GM12874 (cell line): ENCODE measurements around the gene FCRLB.

ENCODE experiments used
- CTCF ChIP-seq: IDR thresholded peaks from 2 replicates; pipeline ENCODE4 v1.5.1; 2011; ENCODE audit warnings: low read depth, mild to moderate bottlenecking, control low read depth, low read length, moderate library complexity; ENCODE audit not compliant: insufficient read depth

Gene FCRLB

GRCh38 chr1:161718559-161719324 is 2.6 kb upstream of the FCRLB start:
- TF ChIP-seq CTCF = no peak

- no peak for TF ChIP-seq CTCF
Observed at GRCh38 chr1:161719325-161719611, 2.1 kb upstream of the FCRLB start.

GRCh38 chr1:161720422-161720821 is 922 bp upstream of the FCRLB start:
- TF ChIP-seq CTCF = no peak

GRCh38 chr1:161721738-161722343 is 497 bp downstream of the FCRLB start:
- TF ChIP-seq CTCF = no peak

- TF ChIP-seq CTCF = no peak
Observed at GRCh38 chr1:161722406-161722805, 1.1 kb downstream of the FCRLB start.

GRCh38 chr1:161723459-161724141 is 2.3 kb downstream of the FCRLB start:
- no peak for TF ChIP-seq CTCF

GRCh38 chr1:161725908-161726472 is 4.6 kb downstream of the FCRLB start:
- TF ChIP-seq CTCF = no peak
